Endothelial cell of umbilical vein (primary cell): ENCODE data around the gene STAG1.

Source experiments
- CTCF ChIP-seq, 2 donors: IDR thresholded peaks; 1 replicate in 1 of 2; 2 replicates in 1 of 2; pipeline ENCODE4 v1.5.1; 2011; ENCODE audit warnings: low read length in 2 of 2, mild to moderate bottlenecking in 2 of 2, moderate library complexity in 2 of 2, control low read depth in 1 of 2, inconsistent platforms in 1 of 2, low read depth in 1 of 2; ENCODE audit not compliant: insufficient read depth in 1 of 2; ENCODE audit errors: extremely low read depth in 1 of 2
- JUN ChIP-seq: IDR thresholded peaks from 2 replicates; pipeline ENCODE4 v1.6.1; 2011; ENCODE audit warnings: borderline replicate concordance, low read depth; ENCODE audit not compliant: insufficient read length, insufficient read depth
- MAX ChIP-seq: IDR thresholded peaks from 2 replicates; pipeline ENCODE4 v1.6.1; 2011; ENCODE audit not compliant: insufficient read depth, insufficient read length
- MYC ChIP-seq: IDR thresholded peaks from one replicate; pipeline ENCODE4 v1.6.1; 2011; ENCODE audit warnings: mild to moderate bottlenecking, low read depth, low read length
- POLR2A ChIP-seq: IDR thresholded peaks from 2 replicates; pipeline ENCODE4 v1.6.1; 2012; ENCODE audit warnings: low read depth, mild to moderate bottlenecking, control low read depth, low read length
- POLR2AphosphoS5 ChIP-seq: IDR thresholded peaks from 2 replicates; pipeline ENCODE4 v1.6.1; 2012; ENCODE audit warnings: low read depth, mild to moderate bottlenecking, control low read depth, low read length, moderate library complexity; ENCODE audit not compliant: insufficient read depth

GRCh38 chr3:136632625-136633081 lies 119.5 kb downstream of the STAG1 start:
- TF ChIP-seq CTCF (IDR thresholded peaks at IDR 0.05; ENCODE audit: extremely low read depth in 1 of 2, insufficient read depth in 1 of 2, low read depth in 1 of 2, low read length in 2 of 2), result no peak
- no peak for TF ChIP-seq JUN
- no peak for TF ChIP-seq POLR2A
- no peak for TF ChIP-seq POLR2AphosphoS5
- no peak for TF ChIP-seq MAX
- TF ChIP-seq MYC, result no peak
